ENCODE data around the gene CAPN5.

The CAPN5 gene

DNA sequence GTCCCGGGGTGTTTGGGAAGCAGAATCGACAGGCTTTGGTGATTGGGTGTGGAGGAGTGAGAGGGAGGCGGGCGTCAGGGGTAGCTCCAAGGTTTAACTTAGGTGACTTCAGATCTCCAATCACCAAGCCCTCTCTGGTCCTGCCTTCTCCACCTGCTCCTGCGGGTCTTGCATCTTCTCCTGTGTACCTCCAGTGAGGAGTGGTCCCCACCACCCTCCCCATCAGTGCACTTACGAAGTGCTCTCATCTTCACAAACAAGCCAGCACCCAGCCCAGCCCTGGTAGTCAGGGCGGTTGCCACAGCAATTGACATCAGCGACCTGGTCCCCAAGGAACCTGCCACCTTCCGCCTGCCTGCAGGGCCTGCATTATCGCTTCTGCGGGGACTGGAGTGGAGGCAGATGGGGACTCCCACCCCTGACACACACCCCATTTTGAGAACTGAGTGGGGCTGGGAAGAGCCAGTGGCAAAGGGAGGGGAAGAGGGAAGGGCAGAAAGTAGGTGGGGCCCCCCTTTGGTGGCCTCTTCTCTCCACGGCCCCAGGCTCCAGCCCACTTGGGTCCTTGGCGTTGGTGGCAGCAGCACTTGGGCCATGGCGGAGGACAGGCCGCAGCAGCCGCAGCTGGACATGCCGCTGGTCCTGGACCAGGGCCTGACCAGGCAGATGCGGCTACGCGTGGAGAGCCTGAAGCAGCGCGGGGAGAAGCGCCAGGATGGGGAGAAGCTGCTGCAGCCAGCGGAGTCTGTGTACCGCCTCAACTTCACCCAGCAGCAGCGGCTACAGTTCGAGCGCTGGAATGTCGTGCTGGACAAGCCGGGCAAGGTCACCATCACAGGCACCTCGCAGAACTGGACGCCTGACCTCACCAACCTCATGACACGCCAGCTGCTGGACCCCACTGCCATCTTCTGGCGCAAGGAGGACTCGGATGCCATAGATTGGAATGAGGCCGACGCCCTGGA lies 35.8 kb downstream of the CAPN5 start, which contains the start of gene OMP:
Gene OMP (plus strand): TSS at position 595 of the 965 bp plus-strand sequence. CDS start 0 bp downstream, at position 595.
- DNase-seq, result no peak

DNA sequence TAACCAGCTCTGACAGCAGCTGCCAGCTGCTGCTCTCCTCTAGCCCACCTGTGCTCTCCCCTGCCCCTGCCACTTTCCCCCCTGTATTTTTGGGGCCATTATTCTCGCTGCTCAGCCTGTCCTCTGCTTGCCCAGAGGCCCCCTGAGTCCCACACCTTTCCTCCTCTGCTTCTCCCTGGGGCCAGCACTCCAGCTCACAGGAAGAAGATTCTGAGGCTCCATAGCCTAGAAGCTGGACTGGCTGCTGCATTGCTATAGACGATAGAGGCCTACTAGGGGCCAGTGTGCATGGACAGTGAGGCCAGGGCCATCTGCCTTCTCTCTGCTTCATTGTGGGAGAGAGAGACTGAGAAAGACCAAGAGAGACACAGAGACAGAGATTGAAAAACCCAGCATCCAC lies 36.5 kb downstream of the CAPN5 start:
- no peak for DNase-seq

DNA sequence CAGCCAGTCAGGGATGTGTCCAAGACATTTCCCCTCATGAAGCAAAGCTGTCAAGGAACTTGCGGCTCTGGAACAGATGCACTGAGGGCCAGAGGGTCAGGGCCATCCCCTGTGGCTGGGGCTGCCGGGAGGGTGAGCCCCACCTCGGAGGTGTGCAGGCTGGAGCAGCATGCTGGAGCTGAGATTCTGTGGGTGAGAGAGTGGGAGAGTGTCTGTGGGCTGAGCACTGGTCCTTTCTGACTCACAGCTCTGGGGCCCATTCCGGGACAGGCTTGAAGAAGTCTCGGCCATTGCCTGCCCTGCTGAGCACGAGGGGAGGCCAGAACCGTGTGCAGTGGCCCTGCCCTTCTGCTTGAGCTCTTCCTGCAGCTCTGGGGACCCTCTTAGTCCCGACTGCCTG lies 38.0 kb downstream of the CAPN5 start:
- DNase-seq, result no peak

DNA sequence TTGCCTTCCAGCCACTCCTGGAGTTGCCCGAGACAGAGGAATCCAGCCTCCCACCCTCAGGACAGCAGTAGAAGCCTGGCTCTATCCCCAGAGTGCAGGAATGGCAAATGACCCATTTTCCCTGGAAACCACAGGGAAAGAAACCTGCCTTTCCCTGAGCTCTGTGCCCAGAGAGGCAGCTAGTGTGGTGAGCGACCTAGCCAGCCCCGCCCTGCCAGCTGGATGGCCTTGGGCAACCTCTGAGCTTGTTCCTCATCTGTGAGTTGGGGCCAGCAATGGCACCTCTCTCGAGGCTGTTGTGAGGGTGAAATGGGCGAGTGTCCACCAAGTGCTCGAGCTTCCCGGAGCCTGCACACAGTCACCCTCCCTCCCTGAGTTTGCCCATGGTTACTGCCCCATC lies 39.5 kb downstream of the CAPN5 start:
- no peak for DNase-seq

DNA sequence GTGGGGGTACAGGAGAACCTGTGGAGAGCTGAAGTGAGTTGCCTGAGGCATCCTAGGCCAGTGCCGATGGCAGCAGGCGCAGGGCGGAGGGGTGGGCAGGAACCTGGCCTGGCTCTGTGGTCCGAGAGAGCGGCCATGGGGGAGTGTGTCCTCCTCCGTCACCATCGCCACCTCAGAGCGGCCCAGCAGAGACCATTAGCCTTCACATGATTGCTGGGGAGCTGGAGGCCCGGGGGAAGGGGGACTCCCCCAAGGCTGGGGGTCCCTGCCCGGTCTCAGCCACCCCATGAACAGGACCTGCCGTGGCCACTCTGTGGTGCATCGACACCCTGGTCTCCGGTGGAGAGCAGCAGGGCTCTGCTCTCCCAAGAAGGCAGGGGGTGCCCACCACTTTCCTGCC lies 40.0 kb downstream of the CAPN5 start:
- no peak for DNase-seq

DNA sequence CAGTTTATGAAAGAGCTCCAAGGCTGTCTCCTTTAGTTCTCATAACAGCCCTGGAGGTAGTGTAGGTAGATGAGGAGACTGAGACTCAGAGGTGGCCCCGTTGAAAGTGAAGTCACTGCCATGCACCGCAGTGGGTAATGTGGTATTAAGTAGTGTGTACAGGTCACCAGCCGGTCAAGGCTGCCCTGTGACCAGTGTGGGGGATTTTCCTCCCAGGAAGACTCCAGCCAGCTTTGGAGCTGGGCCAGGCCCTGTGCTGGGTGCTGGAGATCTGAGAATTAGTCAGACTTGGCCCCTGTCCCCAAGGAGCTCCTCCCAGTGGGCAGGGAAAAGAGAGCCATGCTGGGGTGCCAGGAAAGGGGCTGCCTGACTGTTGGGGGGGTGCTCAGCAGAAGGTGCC lies 41.2 kb downstream of the CAPN5 start:
- DNase-seq, result no peak

DNA sequence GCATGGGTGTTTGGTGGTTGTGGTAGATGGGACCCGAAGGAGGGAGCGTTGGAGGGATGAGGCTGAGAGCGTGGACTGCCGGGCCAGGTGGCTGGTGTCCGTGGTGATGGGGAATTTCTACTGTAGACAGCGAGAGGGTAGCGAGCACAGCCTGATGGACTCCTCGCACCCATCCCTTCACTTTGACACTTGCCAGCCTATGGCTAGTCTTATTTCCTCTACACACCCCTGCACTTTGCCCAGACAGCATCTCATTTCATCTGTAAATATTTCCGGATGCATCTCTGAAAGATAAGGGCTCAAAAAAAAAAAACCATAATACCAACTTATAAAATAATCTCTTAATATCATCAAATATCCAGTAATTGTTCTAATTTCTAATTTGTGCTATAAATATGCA lies 41.7 kb downstream of the CAPN5 start:
- DNase-seq, result no peak

DNA sequence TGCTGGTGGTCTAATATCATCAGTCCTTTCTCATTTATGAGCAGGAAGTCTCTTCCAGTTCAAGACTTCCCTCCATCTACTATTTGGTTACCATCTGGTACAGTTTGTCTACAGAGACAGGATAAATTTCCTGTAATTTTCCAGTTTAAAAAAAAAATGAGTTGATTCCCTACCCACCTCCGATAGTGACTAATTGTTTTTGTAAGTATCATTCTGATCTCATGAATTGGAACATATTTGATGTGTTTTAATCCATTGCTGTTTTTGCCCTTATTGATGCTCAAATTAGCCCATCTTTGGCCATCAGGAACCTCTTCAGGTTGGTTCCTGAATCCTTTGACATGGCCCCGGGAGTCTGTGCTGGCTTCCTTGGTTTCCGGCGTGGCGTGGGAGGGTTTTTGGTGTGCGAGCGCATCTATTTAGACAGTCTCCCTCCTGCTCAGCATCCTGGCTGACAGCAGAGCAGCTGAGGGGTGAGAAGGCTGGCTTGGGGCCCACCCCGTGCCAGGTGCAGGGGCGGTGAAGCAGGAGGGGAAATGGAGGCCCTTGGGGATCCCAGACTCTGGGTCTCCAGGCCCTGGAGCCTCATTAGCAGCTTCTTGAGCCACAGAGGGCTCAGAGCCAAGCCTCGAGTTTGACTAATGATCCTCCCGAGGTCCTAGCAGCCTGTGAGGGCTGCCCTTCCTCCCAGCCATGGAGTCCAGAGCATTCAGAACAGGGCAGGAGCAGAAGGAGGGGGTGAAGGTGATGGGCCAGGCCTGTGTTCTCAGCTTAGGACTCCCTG lies 42.7 kb downstream of the CAPN5 start:
- DNase-seq, result no peak

DNA sequence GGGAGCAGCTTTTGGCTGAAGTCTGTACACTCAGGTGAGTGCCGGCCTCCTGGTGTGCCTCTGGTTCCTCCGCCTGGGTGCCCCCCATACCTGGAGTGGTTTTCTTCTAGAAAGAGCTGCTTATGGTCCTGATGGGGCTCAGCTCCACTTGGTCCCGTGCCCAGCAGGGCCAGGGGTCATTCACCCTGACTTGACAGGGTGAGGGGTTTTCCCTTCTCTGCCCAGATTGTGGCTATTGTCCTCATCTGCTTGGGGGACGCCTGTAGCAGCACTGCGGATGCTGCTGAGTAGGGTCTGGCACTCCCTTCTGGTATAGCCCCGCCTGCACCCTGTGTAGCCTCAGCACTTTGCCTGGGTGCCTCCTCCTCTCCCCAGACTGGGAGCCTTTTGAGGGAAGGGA lies 44.1 kb downstream of the CAPN5 start:
- no peak for DNase-seq

DNA sequence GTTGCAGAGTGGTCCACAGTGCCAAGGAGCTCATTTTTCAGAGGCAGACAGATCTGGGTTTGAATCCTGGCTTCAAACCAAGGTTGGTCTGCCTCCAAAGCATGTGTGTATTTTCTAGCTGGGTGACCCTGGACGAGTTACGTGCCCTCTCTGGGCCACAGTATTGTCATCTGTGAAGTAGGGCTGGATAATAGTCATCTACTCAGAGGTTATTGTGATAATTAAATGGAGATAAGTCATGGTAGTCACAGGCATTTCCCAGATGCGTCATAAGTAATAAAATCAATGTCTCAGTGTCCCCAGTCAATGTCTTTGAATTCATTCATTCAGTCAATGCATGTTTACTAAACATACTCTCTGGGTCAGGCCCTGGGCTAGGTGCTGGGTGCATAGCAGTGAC lies 44.5 kb downstream of the CAPN5 start:
- no peak for DNase-seq

DNA sequence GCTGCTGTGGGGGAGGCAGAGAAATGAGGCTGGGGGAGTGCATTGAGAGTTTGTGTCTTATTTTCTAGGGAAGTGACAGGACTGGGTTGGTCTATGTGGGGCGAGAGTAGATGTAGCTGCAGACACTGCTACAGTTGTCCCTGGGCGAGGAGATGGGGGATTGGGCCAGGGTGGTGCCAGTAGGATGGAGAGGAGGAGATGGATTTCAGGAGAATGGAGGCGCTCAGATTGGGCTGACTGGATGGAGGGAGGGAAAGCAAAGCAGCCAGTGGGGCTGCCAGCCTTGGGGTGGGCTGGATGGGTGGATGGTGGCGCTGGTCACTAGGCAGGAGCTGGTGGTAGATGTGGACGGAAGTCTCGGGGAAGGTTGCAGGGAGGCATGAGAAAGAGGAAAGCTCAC lies 45.2 kb downstream of the CAPN5 start:
- no peak for DNase-seq

DNA sequence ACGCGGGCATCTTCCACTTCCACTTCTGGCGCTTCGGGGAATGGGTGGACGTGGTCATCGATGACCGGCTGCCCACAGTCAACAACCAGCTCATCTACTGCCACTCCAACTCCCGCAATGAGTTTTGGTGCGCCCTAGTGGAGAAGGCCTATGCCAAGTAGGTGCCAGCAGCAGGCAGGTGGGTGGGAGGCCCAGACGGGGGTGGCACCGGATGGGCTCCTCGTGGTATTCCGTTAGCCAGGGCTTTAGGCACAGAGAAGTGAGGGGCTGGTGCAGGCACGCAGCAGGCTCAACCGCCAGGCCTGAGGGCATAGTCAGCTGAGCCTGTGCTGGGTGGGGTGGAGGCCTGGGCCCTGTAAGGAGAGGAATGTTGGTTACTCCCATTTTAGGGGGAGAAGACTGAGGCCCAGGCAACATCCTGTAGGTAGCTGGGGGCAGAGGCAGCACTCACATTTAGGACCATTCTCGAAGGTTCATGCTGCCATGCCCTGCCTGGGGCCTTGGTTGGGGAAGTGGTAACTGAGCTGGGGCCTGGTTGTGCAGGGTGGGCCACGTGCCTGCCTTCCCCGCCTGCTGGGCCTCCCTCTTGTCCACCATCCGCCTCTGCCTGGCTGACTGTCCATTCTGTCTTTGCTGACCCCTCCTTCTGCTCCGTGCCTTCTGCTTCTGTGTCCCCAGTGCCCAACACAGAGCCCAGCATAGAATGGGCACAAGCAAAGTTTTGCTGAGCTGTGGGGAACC lies 46.0 kb downstream of the CAPN5 start:
- DNase-seq, result no peak

DNA sequence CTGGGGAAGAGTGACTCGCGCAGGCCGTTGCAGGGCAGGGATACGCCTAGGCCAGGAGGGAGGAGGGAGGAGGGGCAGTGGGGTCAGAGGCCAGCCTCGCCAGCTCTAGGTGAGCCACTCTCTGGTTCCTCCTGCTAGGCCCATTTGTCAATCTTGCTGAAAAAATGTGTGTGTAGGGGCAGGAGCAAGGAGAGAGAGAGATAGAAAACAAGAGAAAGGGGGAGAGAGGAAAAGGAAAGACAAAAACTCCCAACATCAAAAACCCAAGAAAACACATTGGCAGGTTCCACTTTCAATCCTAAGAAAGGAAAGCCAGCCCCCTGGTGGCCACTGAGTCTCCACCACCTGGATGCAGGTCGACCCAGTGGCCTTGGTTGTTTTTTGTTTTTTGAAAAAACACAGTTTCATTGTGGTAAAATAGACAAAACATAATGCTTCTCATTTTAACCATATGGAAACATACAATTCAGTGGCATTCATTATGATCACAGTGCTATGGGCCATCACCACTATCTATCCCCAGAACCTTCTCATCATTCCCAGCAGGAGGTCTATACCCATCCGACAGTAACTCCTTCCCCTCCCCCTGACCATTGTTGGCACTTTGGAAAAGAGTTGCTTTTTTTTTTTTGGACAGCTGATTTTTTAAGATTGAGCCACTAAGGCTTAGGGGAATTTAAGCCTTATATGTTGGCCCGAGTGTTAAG lies 46.8 kb downstream of the CAPN5 start:
- DNase-seq, result peak; percentile 26

DNA sequence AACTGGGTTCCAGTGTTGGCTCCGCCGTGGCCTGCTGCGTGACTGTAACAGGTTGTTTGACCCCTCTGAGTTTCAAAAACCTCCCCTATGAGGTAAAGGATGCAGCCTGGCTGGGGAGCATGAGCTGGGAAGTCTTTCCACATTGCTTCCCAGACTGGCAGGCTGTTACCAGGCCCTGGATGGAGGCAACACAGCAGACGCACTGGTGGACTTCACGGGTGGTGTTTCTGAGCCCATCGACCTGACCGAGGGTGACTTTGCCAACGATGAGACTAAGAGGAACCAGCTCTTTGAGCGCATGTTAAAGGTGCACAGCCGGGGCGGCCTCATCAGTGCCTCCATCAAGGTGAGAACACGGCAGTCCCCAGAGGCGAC lies 47.3 kb downstream of the CAPN5 start:
- DNase-seq, result no peak

DNA sequence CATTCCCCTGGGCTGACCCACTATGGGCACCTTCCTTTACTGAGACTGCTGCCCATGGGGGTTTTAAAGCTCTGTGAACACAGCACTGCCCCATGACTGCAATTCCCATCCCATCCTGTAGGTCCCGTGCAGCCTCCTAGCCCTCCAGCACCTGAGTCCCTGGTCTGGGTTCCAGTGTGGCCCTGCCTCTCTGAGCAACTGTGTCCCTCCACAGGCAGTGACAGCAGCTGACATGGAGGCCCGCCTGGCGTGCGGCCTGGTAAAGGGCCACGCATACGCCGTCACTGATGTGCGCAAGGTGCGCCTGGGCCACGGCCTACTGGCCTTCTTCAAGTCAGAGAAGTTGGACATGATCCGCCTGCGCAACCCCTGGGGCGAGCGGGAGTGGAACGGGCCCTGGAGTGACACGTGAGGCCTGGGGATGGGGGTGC lies 48.4 kb downstream of the CAPN5 start:
- no peak for DNase-seq

DNA sequence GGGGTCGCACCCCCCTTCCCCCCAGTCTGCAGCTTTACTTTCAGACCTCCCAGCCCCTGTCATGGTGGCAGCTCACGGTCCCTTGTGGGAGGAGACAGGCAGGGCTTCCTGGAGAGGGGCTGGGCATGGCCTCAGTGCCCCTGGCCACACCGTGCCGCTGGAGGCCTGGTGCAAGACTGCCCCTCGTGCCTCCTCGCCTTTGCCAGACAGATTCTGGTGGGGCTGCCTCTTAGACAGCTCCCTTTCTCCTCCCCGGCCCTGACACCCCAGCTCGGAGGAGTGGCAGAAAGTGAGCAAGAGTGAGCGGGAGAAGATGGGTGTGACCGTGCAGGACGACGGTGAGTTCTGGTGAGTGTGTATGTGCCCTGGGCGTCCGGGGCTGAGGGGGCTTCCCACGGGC lies 49.2 kb downstream of the CAPN5 start:
- DNase-seq, result no peak

DNA sequence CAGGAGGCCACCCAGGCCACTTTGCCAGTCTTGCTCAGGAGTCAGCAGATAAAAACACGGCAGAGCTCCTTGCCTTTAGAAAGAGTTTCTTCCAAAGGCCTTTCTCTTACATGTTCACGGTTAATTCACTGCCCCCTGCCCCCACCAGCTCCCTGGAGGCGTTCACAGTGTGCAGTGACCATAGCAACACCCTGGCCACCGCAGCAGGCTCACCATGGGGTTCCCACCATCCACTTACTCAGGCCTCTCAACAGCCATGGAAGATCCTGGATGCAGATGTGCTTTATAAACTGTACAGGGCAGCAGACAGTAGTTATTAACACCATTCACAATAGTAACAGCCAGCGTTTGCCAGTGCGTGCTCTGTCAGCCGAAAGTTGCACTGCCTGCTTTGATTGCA lies 50.7 kb downstream of the CAPN5 start:
- DNase-seq, result no peak

DNA sequence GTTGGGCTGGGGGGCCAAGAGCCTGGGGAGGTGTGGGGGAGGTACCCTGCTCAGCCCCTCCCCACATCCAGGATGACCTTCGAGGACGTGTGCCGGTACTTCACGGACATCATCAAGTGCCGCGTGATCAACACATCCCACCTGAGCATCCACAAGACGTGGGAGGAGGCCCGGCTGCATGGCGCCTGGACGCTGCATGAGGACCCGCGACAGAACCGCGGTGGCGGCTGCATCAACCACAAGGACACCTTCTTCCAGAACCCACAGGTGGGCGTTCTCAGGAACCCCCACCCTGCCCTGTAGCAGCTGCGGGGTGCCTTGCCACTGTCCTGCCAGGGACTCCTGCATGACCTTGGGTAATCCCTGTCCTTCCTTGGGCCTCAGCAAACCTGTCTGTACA lies 51.3 kb downstream of the CAPN5 start:
- DNase-seq, result no peak

DNA sequence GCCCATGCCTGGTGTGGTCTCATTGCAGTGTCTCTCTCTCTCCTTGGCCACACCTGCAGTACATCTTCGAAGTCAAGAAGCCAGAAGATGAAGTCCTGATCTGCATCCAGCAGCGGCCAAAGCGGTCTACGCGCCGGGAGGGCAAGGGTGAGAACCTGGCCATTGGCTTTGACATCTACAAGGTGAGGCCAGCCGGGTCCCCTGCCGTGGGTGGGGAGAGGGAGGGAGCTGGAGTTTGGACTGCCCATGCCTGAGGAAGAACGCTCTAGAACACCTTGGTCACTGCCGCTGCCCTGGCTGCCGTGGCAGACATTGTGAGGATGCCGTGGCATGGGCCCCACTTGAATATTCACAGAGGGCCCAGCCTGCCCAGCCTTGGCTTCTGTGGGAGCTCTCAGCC lies 52.2 kb downstream of the CAPN5 start:
- DNase-seq, result no peak

DNA sequence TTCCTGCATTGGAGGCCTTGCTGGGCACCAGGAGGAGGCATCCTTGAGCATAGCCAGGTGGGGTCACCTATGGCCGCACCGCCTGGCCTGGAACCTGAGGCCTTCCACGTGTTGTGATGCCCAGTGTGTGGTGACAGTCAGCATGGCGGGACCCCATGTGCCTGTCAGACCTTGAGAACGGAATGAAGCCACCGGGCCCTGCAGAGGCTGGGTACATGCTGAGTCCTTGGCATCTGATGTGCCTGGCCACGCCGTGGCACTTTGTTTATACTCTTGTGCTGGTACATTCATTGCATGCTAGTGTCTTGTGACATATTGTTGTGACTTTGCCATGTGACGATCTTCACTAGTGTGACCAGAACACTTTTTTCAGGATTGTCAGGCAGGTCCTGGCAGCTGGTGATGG lies 52.8 kb downstream of the CAPN5 start:
- no peak for DNase-seq

DNA sequence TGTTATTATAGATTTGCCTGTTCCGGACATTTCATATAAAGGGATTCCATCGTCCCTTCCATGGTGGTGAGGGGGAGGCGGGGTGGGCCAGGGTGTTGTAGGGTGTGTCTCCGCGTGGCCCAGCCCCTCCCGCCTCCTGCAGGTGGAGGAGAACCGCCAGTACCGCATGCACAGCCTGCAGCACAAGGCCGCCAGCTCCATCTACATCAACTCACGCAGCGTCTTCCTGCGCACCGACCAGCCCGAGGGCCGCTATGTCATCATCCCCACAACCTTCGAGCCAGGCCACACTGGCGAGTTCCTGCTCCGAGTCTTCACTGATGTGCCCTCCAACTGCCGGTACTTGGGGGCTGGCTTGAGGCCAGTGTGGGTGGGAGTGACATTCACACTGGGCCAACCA lies 53.8 kb downstream of the CAPN5 start:
- DNase-seq, result no peak

DNA sequence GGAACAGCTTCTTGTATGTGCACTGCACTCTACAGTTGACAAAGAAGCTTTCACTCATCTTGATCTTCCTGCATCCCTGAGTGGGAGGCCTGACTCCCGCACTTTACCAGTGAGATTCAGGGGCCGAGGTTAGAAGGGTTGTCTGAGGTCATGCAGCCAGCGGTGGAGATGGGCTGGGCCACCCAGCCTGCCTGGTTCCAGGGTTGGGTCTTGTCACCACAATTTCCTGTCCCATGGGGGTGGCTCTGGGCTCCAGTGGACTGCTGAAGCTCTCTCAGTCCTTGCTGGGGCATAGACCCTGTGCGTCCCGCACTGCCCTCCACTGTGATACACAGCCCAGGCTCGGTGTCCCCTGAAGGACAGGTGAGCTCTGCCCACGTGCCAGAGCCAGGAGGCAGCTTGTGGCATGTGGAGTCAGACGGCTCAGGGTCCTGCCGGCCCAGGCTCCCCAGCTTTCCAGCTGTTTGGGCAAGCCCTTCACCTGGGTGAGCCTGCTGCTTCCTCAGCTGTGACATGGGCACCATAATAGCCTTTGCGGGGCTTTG lies 54.4 kb downstream of the CAPN5 start:
- no peak for DNase-seq
